HG02642 (cell line): Measurements from ENCODE around the gene NFS1.
"Not testable (repeated sequence)": the region's sequence is repeated elsewhere in the genome, so short reads cannot be mapped to it uniquely, and the experiment has no call there.

ENCODE experiments used
- ATAC-seq: cut with Tn5 transposase; IDR thresholded peaks from one replicate; pipeline ENCODE4 v1.9.1; 2021; ENCODE audit warnings: mild to moderate bottlenecking; ENCODE audit not compliant: unreplicated experiment, poor library complexity

The NFS1 gene

GRCh38 chr20:35699127-35699956 is at the start of gene NFS1, which contains the start of gene ROMO1:
NFS1 (minus strand) TSS chr20:35699352; CDS start chr20:35699288, 64 bp downstream.
ROMO1 (plus strand) TSS chr20:35699405; CDS start chr20:35699633, 228 bp downstream.
- ATAC-seq, result peak; percentile 83

- not testable (repeated sequence) for ATAC-seq
These were observed 45.3 kb upstream of the NFS1 start for GRCh38 chr20:35744492-35744841.

- no peak for ATAC-seq
These were observed 44.7 kb upstream of the NFS1 start for GRCh38 chr20:35743693-35744491.

GRCh38 chr20:35742741-35743523 is 43.8 kb upstream of the NFS1 start:
- ATAC-seq, result no peak

GRCh38 chr20:35741892-35742740 is 43.0 kb upstream of the NFS1 start, which contains the start of gene RBM39:
RBM39 (minus strand) TSS chr20:35742260; CDS start chr20:35740874, 1,386 bp downstream.
- peak; percentile 90 for ATAC-seq

- ATAC-seq, result no peak
These were observed 40.4 kb upstream of the NFS1 start for GRCh38 chr20:35739294-35740163.

GRCh38 chr20:35738410-35739179 is 39.4 kb upstream of the NFS1 start:
- ATAC-seq, result no peak

- ATAC-seq, result no peak
These were observed 38.7 kb upstream of the NFS1 start for GRCh38 chr20:35737865-35738333.

- ATAC-seq, result no peak
These were observed 36.8 kb upstream of the NFS1 start for GRCh38 chr20:35735826-35736470.

- ATAC-seq, result no peak
These were observed 35.9 kb upstream of the NFS1 start for GRCh38 chr20:35734777-35735649.

GRCh38 chr20:35734374-35734773 is 35.2 kb upstream of the NFS1 start:
- no peak for ATAC-seq

- ATAC-seq, result no peak
These were observed 33.5 kb upstream of the NFS1 start for GRCh38 chr20:35732644-35732982.

GRCh38 chr20:35731862-35732643 is 32.9 kb upstream of the NFS1 start:
- no peak for ATAC-seq

GRCh38 chr20:35731469-35731788 is 32.3 kb upstream of the NFS1 start:
- ATAC-seq, result no peak

GRCh38 chr20:35730583-35731468 is 31.7 kb upstream of the NFS1 start:
- ATAC-seq, result no peak
